Peyer's patch (tissue), 4 donors: ENCODE measurements around the gene IL10RB. TPM values are rescaled to one million over a fixed set of nuclear protein-coding genes. Genes with fewer than 3 reads are reported as not detected.

ENCODE experiments used
- DNase-seq, 3 donors: peaks; one replicate each; pipeline ENCODE4 v3.0.0-alpha.2; 2017 to 2019
- H3K27ac ChIP-seq, 4 donors: fragments of 200-600 bp; sonication (generic); one replicate each; pipeline ENCODE4 v1.5.1; 2016 to 2019
- H3K27me3 ChIP-seq, 2 donors: fragments of 200-600 bp; sonication (generic); one replicate each; pipeline ENCODE4 v1.5.1; 2019
- H3K36me3 ChIP-seq, 3 donors: fragments of 200-600 bp; sonication (generic); one replicate each; pipeline ENCODE4 v1.5.1; 2016 to 2019
- H3K4me1 ChIP-seq, 4 donors: fragments of 200-600 bp; sonication (generic); one replicate each; pipeline ENCODE4 v1.5.1; 2016 to 2019
- H3K4me3 ChIP-seq, 4 donors: fragments of 200-600 bp; sonication (generic); 1 replicate in 3 of 4; 2 replicates in 1 of 4; pipeline ENCODE4 v1.5.1; 2016 to 2019; ENCODE audit warnings: mild to moderate bottlenecking in 1 of 4
- H3K9me3 ChIP-seq, 4 donors: fragments of 200-600 bp; sonication (generic); one replicate each; pipeline ENCODE4 v1.5.1; 2016 to 2019; ENCODE audit warnings: mild to moderate bottlenecking in 1 of 4
- POLR2A ChIP-seq, 2 donors: fragments of 450-650 bp; IDR thresholded peaks; one replicate each; pipeline ENCODE4 v1.5.1; 2017; ENCODE audit warnings: antibody characterized with exemption in 2 of 2, mild to moderate bottlenecking in 2 of 2, moderate library complexity in 2 of 2
- total RNA-seq, 4 donors: library from RNA; depleted of rRNA; stranded (reverse); fragments of >200 nt; gene quantifications; one replicate each; pipeline ENCODE4 v1.1.0, GENCODE V29; 2016
- TF ChIP-seq, protein P1 (sequence below), 6 experiments: fragments of 450-650 bp in 4 of 6; fragments of 200-600 bp in 2 of 6; sonication (generic) in 1 of 6; IDR thresholded peaks; one replicate each; pipeline ENCODE4 v1.5.1; 2017 to 2019; ENCODE audit warnings: antibody characterized with exemption in 6 of 6, mild to moderate bottlenecking in 3 of 6, moderate library complexity in 1 of 6

The IL10RB gene
- total RNA-seq, 4 donors from 2014 or later: 6.6 to 95.6 (median 74.0) TPM

GRCh38 chr21:33308586-33309490 lies 42.7 kb downstream of the IL10RB start:
- DNase-seq: peak in 2 of 3 donors; percentile 63 to 76
- H3K4me1 ChIP-seq: no peaks in the 10 kb centered on the region
- H3K27me3 ChIP-seq: no peaks in the 10 kb centered on the region

GRCh38 chr21:33309778-33310177 lies 43.6 kb downstream of the IL10RB start:
- H3K27me3 ChIP-seq: no peaks in the 10 kb centered on the region
- H3K9me3 ChIP-seq: no peaks in the 10 kb centered on the region
- no peak overlapping the region for H3K27ac ChIP-seq
- H3K4me1 ChIP-seq: no peaks in the 10 kb centered on the region
- no peak for TF ChIP-seq POLR2A (IDR thresholded peaks at IDR 0.05)
- TF ChIP-seq, protein P1, sequence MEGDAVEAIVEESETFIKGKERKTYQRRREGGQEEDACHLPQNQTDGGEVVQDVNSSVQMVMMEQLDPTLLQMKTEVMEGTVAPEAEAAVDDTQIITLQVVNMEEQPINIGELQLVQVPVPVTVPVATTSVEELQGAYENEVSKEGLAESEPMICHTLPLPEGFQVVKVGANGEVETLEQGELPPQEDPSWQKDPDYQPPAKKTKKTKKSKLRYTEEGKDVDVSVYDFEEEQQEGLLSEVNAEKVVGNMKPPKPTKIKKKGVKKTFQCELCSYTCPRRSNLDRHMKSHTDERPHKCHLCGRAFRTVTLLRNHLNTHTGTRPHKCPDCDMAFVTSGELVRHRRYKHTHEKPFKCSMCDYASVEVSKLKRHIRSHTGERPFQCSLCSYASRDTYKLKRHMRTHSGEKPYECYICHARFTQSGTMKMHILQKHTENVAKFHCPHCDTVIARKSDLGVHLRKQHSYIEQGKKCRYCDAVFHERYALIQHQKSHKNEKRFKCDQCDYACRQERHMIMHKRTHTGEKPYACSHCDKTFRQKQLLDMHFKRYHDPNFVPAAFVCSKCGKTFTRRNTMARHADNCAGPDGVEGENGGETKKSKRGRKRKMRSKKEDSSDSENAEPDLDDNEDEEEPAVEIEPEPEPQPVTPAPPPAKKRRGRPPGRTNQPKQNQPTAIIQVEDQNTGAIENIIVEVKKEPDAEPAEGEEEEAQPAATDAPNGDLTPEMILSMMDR (IDR thresholded peaks at IDR 0.05): no peak
- DNase-seq: no peak
- no peak overlapping the region for H3K4me3 ChIP-seq
- H3K36me3 ChIP-seq: no peaks in the 10 kb centered on the region

More at GRCh38 chr21:33308586-33309490, 42.7 kb downstream of the IL10RB start:
- no peak overlapping the region for H3K4me3 ChIP-seq
- H3K36me3 ChIP-seq: no peaks in the 10 kb centered on the region
- H3K9me3 ChIP-seq: no peaks in the 10 kb centered on the region
- TF ChIP-seq, protein P1 (IDR thresholded peaks at IDR 0.05): no peak
- TF ChIP-seq POLR2A (IDR thresholded peaks at IDR 0.05): no peak
- no peak overlapping the region for H3K27ac ChIP-seq

DNA sequence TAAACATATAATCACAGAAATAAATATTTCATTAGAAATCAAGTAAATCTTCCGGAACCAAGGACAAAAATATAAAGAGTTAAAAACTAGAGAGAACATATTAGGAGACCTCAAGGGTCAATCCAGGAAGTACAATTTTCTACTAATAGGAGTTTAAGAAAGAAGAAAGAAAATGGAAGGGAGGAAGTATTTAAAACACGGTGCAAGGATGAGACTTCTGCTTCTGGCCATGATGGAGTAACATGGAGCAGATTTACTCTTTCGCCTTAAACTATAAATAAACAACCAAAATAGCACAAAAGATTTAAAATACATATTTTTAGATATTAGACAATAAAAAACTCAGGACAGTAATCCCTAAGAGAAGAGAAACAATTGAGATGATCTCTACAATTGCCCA lies 46.0 kb downstream of the IL10RB start:
- DNase-seq: no peak
- no peak overlapping the region for H3K4me3 ChIP-seq
- no peaks in the 10 kb centered on the region for H3K4me1 ChIP-seq
- no peak overlapping the region for H3K27ac ChIP-seq
- H3K36me3 ChIP-seq: no peaks in the 10 kb centered on the region
- H3K9me3 ChIP-seq: no peaks in the 10 kb centered on the region
- H3K27me3 ChIP-seq: no peaks in the 10 kb centered on the region
- TF ChIP-seq, protein P1 (IDR thresholded peaks at IDR 0.05): no peak
- TF ChIP-seq POLR2A (IDR thresholded peaks at IDR 0.05): no peak

- no peak for DNase-seq
- TF ChIP-seq, protein P1 (IDR thresholded peaks at IDR 0.05): no peak
These were observed 47.0 kb downstream of the IL10RB start for GRCh38 chr21:33313183-33313582.

GRCh38 chr21:33313611-33314010 lies 47.4 kb downstream of the IL10RB start:
- no peaks in the 10 kb centered on the region for H3K27me3 ChIP-seq
- TF ChIP-seq, protein P1 (IDR thresholded peaks at IDR 0.05): no peak
- TF ChIP-seq POLR2A (IDR thresholded peaks at IDR 0.05): no peak
- H3K27ac ChIP-seq: no peak overlapping the region
- no peak for DNase-seq
- no peak overlapping the region for H3K4me3 ChIP-seq
- no peaks in the 10 kb centered on the region for H3K4me1 ChIP-seq
- no peaks in the 10 kb centered on the region for H3K9me3 ChIP-seq
- H3K36me3 ChIP-seq: no peaks in the 10 kb centered on the region

More at GRCh38 chr21:33313183-33313582, 47.0 kb downstream of the IL10RB start:
- Histone ChIP-seq H3K9me3 (no peaks in the 10 kb centered on the region), H3K27ac (no peak overlapping the region), H3K4me3 (no peak overlapping the region), H3K36me3 (no peaks in the 10 kb centered on the region), H3K27me3 (no peaks in the 10 kb centered on the region), H3K4me1 (no peaks in the 10 kb centered on the region)
